ENCODE measurements around the gene WFIKKN1.
A peak's percentile ranks its signal among the peaks of the same experiment; 100 is the strongest.

WFIKKN1 gene

DNA sequence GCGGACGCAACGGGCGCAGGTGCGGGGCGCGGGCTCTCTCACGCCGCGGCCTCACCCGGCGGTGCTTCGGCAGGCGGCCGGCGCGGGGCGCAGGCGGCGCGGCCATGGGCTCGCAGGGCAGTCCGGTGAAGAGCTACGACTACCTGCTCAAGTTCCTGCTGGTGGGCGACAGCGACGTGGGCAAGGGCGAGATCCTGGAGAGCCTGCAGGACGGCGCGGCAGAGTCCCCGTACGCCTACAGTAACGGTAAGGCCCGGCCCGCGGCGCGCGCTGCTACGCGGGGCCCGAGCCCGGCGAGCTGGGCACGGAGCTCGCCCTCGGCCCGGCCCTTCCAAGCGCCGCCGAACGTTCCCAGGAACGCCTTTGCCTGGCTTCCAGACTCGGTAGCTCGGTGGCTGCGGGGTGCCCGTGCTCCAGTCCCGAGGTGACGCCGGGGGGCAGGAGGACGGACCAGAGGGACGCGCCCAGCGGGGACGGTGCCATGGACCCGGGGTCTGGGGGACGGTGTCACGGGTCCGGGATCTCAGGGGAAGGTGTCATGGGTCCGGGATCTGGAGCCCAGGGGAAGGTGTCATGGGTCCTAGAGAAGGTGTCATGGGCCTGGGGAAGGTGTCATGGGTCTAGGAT, 40.5 kb upstream of the WFIKKN1 start (continued):
- no peak for TF ChIP-seq ZNF16 (tag by site-specific recombination; IDR thresholded peaks at IDR 0.05; ENCODE audit: low read depth)
- no peak for TF ChIP-seq ZNF654 (tag by site-specific recombination; IDR thresholded peaks at IDR 0.05; ENCODE audit: low read depth)
- TF ChIP-seq, protein P1, sequence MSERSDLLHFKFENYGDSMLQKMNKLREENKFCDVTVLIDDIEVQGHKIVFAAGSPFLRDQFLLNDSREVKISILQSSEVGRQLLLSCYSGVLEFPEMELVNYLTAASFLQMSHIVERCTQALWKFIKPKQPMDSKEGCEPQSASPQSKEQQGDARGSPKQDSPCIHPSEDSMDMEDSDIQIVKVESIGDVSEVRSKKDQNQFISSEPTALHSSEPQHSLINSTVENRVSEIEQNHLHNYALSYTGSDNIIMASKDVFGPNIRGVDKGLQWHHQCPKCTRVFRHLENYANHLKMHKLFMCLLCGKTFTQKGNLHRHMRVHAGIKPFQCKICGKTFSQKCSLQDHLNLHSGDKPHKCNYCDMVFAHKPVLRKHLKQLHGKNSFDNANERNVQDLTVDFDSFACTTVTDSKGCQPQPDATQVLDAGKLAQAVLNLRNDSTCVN (tag by site-specific recombination; optimal IDR thresholded peaks at IDR 0.05): peak; percentile 61
- TF ChIP-seq KLF9 (tag by site-specific recombination; IDR thresholded peaks at IDR 0.05; ENCODE audit: low read depth): no peak
- no peak for TF ChIP-seq PRDM1 (tag by site-specific recombination; IDR thresholded peaks at IDR 0.05)
- no peak; the same call in 1 of the 2 replicates for TF ChIP-seq ZNF791 (tag by site-specific recombination; IDR thresholded peaks at IDR 0.05)
- TF ChIP-seq, protein P2, sequence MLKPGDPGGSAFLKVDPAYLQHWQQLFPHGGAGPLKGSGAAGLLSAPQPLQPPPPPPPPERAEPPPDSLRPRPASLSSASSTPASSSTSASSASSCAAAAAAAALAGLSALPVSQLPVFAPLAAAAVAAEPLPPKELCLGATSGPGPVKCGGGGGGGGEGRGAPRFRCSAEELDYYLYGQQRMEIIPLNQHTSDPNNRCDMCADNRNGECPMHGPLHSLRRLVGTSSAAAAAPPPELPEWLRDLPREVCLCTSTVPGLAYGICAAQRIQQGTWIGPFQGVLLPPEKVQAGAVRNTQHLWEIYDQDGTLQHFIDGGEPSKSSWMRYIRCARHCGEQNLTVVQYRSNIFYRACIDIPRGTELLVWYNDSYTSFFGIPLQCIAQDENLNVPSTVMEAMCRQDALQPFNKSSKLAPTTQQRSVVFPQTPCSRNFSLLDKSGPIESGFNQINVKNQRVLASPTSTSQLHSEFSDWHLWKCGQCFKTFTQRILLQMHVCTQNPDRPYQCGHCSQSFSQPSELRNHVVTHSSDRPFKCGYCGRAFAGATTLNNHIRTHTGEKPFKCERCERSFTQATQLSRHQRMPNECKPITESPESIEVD (tag by site-specific recombination; IDR thresholded peaks at IDR 0.05): no peak
- TF ChIP-seq, protein P3, sequence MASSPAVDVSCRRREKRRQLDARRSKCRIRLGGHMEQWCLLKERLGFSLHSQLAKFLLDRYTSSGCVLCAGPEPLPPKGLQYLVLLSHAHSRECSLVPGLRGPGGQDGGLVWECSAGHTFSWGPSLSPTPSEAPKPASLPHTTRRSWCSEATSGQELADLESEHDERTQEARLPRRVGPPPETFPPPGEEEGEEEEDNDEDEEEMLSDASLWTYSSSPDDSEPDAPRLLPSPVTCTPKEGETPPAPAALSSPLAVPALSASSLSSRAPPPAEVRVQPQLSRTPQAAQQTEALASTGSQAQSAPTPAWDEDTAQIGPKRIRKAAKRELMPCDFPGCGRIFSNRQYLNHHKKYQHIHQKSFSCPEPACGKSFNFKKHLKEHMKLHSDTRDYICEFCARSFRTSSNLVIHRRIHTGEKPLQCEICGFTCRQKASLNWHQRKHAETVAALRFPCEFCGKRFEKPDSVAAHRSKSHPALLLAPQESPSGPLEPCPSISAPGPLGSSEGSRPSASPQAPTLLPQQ (tag by site-specific recombination; IDR thresholded peaks at IDR 0.05): no peak
- TF ChIP-seq ZNF837 (tag by site-specific recombination; IDR thresholded peaks at IDR 0.05): no peak
- TF ChIP-seq, protein P4, sequence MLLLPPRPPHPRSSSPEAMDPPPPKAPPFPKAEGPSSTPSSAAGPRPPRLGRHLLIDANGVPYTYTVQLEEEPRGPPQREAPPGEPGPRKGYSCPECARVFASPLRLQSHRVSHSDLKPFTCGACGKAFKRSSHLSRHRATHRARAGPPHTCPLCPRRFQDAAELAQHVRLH (tag by site-specific recombination; IDR thresholded peaks at IDR 0.05): no peak
- TF ChIP-seq ZBTB8A (tag by site-specific recombination; IDR thresholded peaks at IDR 0.05): peak; percentile 74; the same call in 1 of the 2 replicates
- no peak for TF ChIP-seq ZNF174 (tag by site-specific recombination; IDR thresholded peaks at IDR 0.05)
- no peak for TF ChIP-seq ZSCAN16 (tag by site-specific recombination; IDR thresholded peaks at IDR 0.05)
- peak; percentile 40 for TF ChIP-seq ZNF600 (tag by site-specific recombination; IDR thresholded peaks at IDR 0.05)
- no peak for TF ChIP-seq REPIN1 (tag by site-specific recombination; IDR thresholded peaks at IDR 0.05; ENCODE audit: low read depth)
- TF ChIP-seq ZNF302 (tag by site-specific recombination; IDR thresholded peaks at IDR 0.05; ENCODE audit: low read depth): no peak
- no peak for TF ChIP-seq ZNF132 (tag by site-specific recombination; IDR thresholded peaks at IDR 0.05; ENCODE audit: borderline replicate concordance)
- TF ChIP-seq, protein P5, sequence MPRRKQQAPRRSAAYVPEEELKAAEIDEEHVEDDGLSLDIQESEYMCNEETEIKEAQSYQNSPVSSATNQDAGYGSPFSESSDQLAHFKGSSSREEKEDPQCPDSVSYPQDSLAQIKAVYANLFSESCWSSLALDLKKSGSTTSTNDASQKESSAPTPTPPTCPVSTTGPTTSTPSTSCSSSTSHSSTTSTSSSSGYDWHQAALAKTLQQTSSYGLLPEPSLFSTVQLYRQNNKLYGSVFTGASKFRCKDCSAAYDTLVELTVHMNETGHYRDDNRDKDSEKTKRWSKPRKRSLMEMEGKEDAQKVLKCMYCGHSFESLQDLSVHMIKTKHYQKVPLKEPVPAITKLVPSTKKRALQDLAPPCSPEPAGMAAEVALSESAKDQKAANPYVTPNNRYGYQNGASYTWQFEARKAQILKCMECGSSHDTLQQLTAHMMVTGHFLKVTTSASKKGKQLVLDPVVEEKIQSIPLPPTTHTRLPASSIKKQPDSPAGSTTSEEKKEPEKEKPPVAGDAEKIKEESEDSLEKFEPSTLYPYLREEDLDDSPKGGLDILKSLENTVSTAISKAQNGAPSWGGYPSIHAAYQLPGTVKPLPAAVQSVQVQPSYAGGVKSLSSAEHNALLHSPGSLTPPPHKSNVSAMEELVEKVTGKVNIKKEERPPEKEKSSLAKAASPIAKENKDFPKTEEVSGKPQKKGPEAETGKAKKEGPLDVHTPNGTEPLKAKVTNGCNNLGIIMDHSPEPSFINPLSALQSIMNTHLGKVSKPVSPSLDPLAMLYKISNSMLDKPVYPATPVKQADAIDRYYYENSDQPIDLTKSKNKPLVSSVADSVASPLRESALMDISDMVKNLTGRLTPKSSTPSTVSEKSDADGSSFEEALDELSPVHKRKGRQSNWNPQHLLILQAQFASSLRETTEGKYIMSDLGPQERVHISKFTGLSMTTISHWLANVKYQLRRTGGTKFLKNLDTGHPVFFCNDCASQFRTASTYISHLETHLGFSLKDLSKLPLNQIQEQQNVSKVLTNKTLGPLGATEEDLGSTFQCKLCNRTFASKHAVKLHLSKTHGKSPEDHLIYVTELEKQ (tag by site-specific recombination; IDR thresholded peaks at IDR 0.05; ENCODE audit: borderline replicate concordance): no peak
- TF ChIP-seq KLF1 (tag by site-specific recombination; IDR thresholded peaks at IDR 0.05): no peak
- TF ChIP-seq, protein P6, sequence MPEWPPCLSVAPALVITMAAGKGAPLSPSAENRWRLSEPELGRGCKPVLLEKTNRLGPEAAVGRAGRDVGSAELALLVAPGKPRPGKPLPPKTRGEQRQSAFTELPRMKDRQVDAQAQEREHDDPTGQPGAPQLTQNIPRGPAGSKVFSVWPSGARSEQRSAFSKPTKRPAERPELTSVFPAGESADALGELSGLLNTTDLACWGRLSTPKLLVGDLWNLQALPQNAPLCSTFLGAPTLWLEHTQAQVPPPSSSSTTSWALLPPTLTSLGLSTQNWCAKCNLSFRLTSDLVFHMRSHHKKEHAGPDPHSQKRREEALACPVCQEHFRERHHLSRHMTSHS (tag by site-specific recombination; IDR thresholded peaks at IDR 0.05): peak; percentile 19; the same call in 1 of the 2 replicates
- no peak for TF ChIP-seq KLF16 (tag by site-specific recombination; IDR thresholded peaks at IDR 0.05)
- TF ChIP-seq, protein P7, sequence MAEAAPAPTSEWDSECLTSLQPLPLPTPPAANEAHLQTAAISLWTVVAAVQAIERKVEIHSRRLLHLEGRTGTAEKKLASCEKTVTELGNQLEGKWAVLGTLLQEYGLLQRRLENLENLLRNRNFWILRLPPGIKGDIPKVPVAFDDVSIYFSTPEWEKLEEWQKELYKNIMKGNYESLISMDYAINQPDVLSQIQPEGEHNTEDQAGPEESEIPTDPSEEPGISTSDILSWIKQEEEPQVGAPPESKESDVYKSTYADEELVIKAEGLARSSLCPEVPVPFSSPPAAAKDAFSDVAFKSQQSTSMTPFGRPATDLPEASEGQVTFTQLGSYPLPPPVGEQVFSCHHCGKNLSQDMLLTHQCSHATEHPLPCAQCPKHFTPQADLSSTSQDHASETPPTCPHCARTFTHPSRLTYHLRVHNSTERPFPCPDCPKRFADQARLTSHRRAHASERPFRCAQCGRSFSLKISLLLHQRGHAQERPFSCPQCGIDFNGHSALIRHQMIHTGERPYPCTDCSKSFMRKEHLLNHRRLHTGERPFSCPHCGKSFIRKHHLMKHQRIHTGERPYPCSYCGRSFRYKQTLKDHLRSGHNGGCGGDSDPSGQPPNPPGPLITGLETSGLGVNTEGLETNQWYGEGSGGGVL (tag by site-specific recombination; IDR thresholded peaks at IDR 0.05): 0 out of 2 replicates have a peak, but pooled peaks have one; percentile 11
- no peak for TF ChIP-seq ZNF366 (tag by site-specific recombination; conservative IDR thresholded peaks at IDR 0.05)
- TF ChIP-seq ZFP37 (tag by site-specific recombination; IDR thresholded peaks at IDR 0.05): 0 out of 2 replicates have a peak, but pooled peaks have one; percentile 32
- TF ChIP-seq ZNF175 (tag by site-specific recombination; IDR thresholded peaks at IDR 0.05): no peak
- TF ChIP-seq TRIM28 (IDR thresholded peaks at IDR 0.05; ENCODE audit: borderline replicate concordance, low read length): no peak
- no peak for TF ChIP-seq ZSCAN23 (tag by site-specific recombination; IDR thresholded peaks at IDR 0.05)

Data from HEK293 (cell line).